PC-3 (cell line): ENCODE results near the gene ABHD6. TPM values are rescaled to one million over a fixed set of nuclear protein-coding genes. Genes with fewer than 3 reads are reported as not detected.

Experiments used
- ATAC-seq: fragments of 200-7000 bp; cut with Tn5 transposase; 2 replicates; pipeline ENCODE4 v1.9.1; 2020; ENCODE audit warnings: mild to moderate bottlenecking, moderate library complexity
- BruUV-seq: library from RNA; stranded (reverse); fragments of 400-500 nt; replicated peaks from 2 replicates; lab custom pipeline; 2021; lab: Mats Ljungman, UMichigan
- CTCF ChIA-PET: fragments of 300-600 bp; sonication (Branson Sonifier 250); formaldehyde crosslinking; loops from one replicate; lab custom pipeline; 2022; ENCODE audit warnings: antibody characterized with exemption; lab: Charles Lee
- POLR2A ChIA-PET: fragments of 300-600 bp; sonication (Branson Sonifier 250); formaldehyde crosslinking; loops from one replicate; lab custom pipeline; 2022; ENCODE audit warnings: antibody characterized with exemption; ENCODE audit not compliant: unreplicated experiment; lab: Charles Lee
- DNase-seq: peaks from one replicate; pipeline ENCODE4 v3.0.0-alpha.2; 2015
- H2AFZ ChIP-seq: fragments of 300-600 bp; sonication (generic); 2 replicates; pipeline ENCODE4 v1.6.0; 2016; ENCODE audit warnings: antibody characterized with exemption, low read length
- H3F3A ChIP-seq: fragments of 300-600 bp; sonication (generic); one replicate; pipeline ENCODE4 v1.6.0; 2017; ENCODE audit warnings: antibody characterized with exemption, low read length, control low read depth, mild to moderate bottlenecking; ENCODE audit not compliant: unreplicated experiment
- H3K27ac ChIP-seq: fragments of 300-600 bp; sonication (generic); 2 replicates; pipeline ENCODE4 v1.5.1; 2016; ENCODE audit warnings: mild to moderate bottlenecking, low read length
- H3K27me3 ChIP-seq: fragments of 300-600 bp; sonication (generic); 2 replicates; pipeline ENCODE4 v1.6.1; 2016; ENCODE audit warnings: low read length, mixed read lengths
- H3K36me3 ChIP-seq: fragments of 300-600 bp; sonication (generic); 2 replicates; pipeline ENCODE4 v1.6.1; 2016; ENCODE audit warnings: low read depth, mixed run types, low read length, mixed read lengths
- H3K4me1 ChIP-seq: fragments of 300-600 bp; sonication (generic); 2 replicates; pipeline ENCODE4 v1.5.1; 2016; ENCODE audit warnings: low read length; ENCODE audit not compliant: insufficient read depth
- H3K4me2 ChIP-seq: fragments of 300-600 bp; sonication (generic); 2 replicates; pipeline ENCODE4 v1.6.0; 2016; ENCODE audit warnings: low read length
- H3K4me3 ChIP-seq: fragments of 300-600 bp; sonication (generic); 2 replicates; pipeline ENCODE4 v1.5.1; 2016; ENCODE audit warnings: mild to moderate bottlenecking, low read length, mixed read lengths
- H3K79me2 ChIP-seq: fragments of 300-600 bp; sonication (generic); 2 replicates; pipeline ENCODE4 v1.6.1; 2017; ENCODE audit warnings: low read length, mixed read lengths
- H3K9ac ChIP-seq: fragments of 300-600 bp; sonication (generic); 2 replicates; pipeline ENCODE4 v1.6.0; 2016; ENCODE audit warnings: mild to moderate bottlenecking, low read length
- H3K9me2 ChIP-seq: fragments of 300-600 bp; sonication (generic); replicated peaks from 2 replicates; pipeline ENCODE4 v1.6.1; 2016; ENCODE audit warnings: mixed run types, low read length, mixed read lengths
- H3K9me3 ChIP-seq: fragments of 300-600 bp; sonication (generic); 2 replicates; pipeline ENCODE4 v1.6.1; 2016; ENCODE audit warnings: low read length, mixed read lengths
- H4K20me1 ChIP-seq: fragments of 300-600 bp; sonication (generic); 2 replicates; pipeline ENCODE4 v1.6.1; 2016; ENCODE audit warnings: low read length, mixed read lengths
- EZH2 ChIP-seq: fragments of 300-600 bp; sonication (generic); IDR thresholded peaks from one replicate; pipeline ENCODE4 v1.6.1; 2017; ENCODE audit warnings: antibody characterized with exemption, mild to moderate bottlenecking, low read length; ENCODE audit not compliant: unreplicated experiment
- EZH2phosphoT487 ChIP-seq: fragments of 300-600 bp; sonication (generic); IDR thresholded peaks from 2 replicates; pipeline ENCODE4 v1.6.1; 2018; ENCODE audit warnings: mild to moderate bottlenecking, antibody characterized with exemption, low read length, borderline replicate concordance
- intact Hi-C: fragments of 100-400 bp; cut with micrococcal nuclease; formaldehyde crosslinking; loops from 2 replicates; pipeline ENCODE4 v1.9.0; 2023
- total RNA-seq: library from RNA; depleted of rRNA; stranded (reverse); fragments of >200 nt; gene quantifications from 2 replicates; pipeline ENCODE4 v1.2.3, GENCODE V29; 2014
- TF ChIP-seq, protein P1 (sequence below): fragments of 300-600 bp; sonication (generic); conservative IDR thresholded peaks from 2 replicates; pipeline ENCODE4 v1.5.1; 2017; ENCODE audit warnings: antibody characterized with exemption, low read depth, mild to moderate bottlenecking, low read length

ABHD6 gene
- total RNA-seq, 1 experiment from 2014 or later = 13.4 TPM

DNA sequence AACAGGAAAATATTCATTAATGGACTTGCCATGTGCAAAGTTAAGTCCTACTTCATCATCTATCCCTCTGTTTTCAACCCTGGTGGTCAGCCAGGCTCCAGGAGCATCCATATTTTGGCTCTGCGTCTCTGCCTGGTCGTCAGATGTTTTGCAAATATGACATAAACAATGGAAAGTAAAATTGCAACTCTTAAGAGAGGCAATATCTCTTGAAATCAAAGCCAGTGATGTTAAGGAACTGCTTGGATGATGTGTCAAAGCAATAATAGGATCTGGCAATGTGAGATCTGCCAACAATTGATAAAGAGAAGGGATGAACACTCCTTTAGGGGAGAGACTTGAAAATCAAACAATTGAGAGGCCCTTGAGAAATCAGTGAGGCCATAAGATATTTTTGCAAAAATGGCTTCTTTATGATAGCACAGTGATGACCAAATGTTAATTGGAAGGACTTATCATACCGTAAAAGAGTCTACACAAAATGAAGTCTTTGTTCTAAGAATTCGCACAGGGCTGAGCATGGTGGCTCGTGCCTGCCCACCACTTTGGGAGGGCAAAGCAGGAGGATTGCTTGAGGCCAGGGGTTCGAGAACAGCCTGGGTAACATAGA is 6.5 kb downstream of the ABHD6 start:
- Histone ChIP-seq H3K4me3 (no peak overlapping the region), H4K20me1 (no peaks in the 10 kb centered on the region), H3K4me1 (peaks cover 9% of the 10 kb centered on the region), H3K27me3 (no peaks in the 10 kb centered on the region), H3K9ac (no peak overlapping the region), H2AFZ (no peak overlapping the region), H3K36me3 (no peaks in the 10 kb centered on the region), H3K27ac (no peak overlapping the region), H3K4me2 (no peak overlapping the region), H3F3A (no peaks in the 10 kb centered on the region), H3K79me2 (peaks cover 14% of the 10 kb centered on the region), H3K9me2 (no peaks in the 10 kb centered on the region), H3K9me3 (no peaks in the 10 kb centered on the region)
- intact Hi-C loops = no loop called here
- POLR2A ChIA-PET = no interaction called here
- no TSS peak for BruUV-seq
- TF ChIP-seq EZH2 (no peak), EZH2phosphoT487 (no peak)
- TF ChIP-seq, protein P1, sequence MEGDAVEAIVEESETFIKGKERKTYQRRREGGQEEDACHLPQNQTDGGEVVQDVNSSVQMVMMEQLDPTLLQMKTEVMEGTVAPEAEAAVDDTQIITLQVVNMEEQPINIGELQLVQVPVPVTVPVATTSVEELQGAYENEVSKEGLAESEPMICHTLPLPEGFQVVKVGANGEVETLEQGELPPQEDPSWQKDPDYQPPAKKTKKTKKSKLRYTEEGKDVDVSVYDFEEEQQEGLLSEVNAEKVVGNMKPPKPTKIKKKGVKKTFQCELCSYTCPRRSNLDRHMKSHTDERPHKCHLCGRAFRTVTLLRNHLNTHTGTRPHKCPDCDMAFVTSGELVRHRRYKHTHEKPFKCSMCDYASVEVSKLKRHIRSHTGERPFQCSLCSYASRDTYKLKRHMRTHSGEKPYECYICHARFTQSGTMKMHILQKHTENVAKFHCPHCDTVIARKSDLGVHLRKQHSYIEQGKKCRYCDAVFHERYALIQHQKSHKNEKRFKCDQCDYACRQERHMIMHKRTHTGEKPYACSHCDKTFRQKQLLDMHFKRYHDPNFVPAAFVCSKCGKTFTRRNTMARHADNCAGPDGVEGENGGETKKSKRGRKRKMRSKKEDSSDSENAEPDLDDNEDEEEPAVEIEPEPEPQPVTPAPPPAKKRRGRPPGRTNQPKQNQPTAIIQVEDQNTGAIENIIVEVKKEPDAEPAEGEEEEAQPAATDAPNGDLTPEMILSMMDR = no peak
- no peak for DNase-seq
- CTCF ChIA-PET = no interaction called here
- ATAC-seq = no peak

DNA sequence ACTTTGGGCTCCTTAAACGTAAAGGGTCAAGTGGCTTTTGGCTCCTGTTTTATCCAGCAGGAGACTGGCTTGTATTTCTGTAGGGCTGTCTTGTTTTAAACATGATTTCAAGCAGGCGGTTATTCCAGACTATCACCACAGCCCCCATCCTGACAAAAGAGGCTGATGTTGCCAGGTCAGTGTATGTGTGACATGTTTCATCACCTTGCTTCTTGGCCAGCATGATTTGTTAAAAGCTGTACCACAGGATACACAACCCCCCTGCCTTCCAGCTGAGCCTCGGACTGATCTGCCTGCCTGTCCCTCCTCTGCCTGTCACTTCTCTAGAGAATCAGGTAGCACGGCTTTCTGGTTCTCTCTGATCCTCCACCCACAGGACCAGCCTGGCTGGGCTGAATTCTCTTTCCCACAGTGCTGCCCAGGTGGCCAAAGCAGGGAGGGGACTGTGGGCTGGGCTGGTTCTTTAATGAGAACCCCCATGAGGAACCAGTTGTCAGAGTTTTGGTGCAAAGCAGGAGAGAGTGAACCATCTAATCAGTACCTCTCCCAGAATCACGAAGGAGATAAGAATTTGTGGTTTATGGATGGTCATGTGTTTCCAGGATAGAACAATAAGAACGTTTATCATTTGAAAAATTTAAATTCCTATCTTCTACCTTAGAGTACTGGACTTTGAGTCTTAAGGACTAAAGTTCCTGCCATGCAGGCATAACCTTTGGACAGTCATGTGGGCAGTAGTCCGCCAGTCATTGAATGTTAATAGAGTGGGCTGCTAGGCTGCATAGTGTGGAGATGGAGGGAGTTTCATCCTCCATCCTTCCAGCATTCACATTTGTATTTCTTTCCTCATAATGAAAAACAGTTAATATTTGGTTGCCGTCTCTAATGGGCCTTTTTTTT is 8.8 kb downstream of the ABHD6 start:
- no TSS peak for BruUV-seq
- ATAC-seq (no peak), DNase-seq (no peak)
- no peaks in the 10 kb centered on the region for H3K27me3 ChIP-seq
- H3K4me1 ChIP-seq = 0 out of 2 replicates have a peak, but pooled peaks cover 5% of the 10 kb centered on the region
- 0 out of 2 replicates have a peak, but pooled peaks cover 8% of the 10 kb centered on the region for H3K79me2 ChIP-seq
- H3K9me2 ChIP-seq = no peaks in the 10 kb centered on the region
- CTCF ChIA-PET = no interaction called here
- no peaks in the 10 kb centered on the region for H3F3A ChIP-seq
- no peaks in the 10 kb centered on the region for H3K36me3 ChIP-seq
- no peak overlapping the region for H3K27ac ChIP-seq
- POLR2A ChIA-PET = no interaction called here
- no peaks in the 10 kb centered on the region for H3K9me3 ChIP-seq
- H2AFZ ChIP-seq = no peak overlapping the region
- H3K9ac ChIP-seq = no peak overlapping the region
- H4K20me1 ChIP-seq = no peaks in the 10 kb centered on the region
- TF ChIP-seq, protein P1 = no peak
- TF ChIP-seq EZH2phosphoT487 (no peak), EZH2 (no peak)
- no peak overlapping the region for H3K4me3 ChIP-seq
- intact Hi-C loops = no loop called here
- H3K4me2 ChIP-seq = no peak overlapping the region
